HCT116 (cell line): ENCODE data around the gene MTA1. TPM values are rescaled to one million over a fixed set of nuclear protein-coding genes. Genes with fewer than 3 reads are reported as not detected.
A peak's percentile ranks its signal among the peaks of the same experiment; 100 is the strongest.

Experiments used
- ATAC-seq: fragments of 200-7000 bp; cut with Tn5 transposase; 2 replicates; pipeline ENCODE4 v1.9.1; 2020; ENCODE audit warnings: mild to moderate bottlenecking, moderate library complexity
- BruUV-seq: library from RNA; stranded (reverse); fragments of 400-500 nt; replicated peaks from 2 replicates; lab custom pipeline; 2021; lab: Mats Ljungman, UMichigan
- CTCF ChIA-PET: fragments of 300-600 bp; sonication (Branson Sonifier 250); formaldehyde crosslinking; loops from one replicate; lab custom pipeline; 2021; ENCODE audit warnings: antibody characterized with exemption; lab: Charles Lee
- POLR2A ChIA-PET: fragments of 300-600, 350-600 bp; sonication (Branson Sonifier 250); formaldehyde crosslinking; loops from one replicate; lab custom pipeline; 2021; ENCODE audit warnings: antibody characterized with exemption; lab: Charles Lee
- RAD21 ChIA-PET, 2 experiments: fragments of 300-600 bp; sonication (Branson Sonifier 250); formaldehyde crosslinking; loops; one replicate each; lab custom pipeline; 2023; ENCODE audit warnings: low total read pairs in 2 of 2; ENCODE audit not compliant: uncharacterized antibody in 2 of 2, unreplicated experiment in 2 of 2, low non-redundant PET in 1 of 2; lab: Charles Lee
- DNase-seq: peaks from one replicate; pipeline ENCODE4 v3.0.0-alpha.2; 2010; ENCODE audit warnings: low read depth, low spot score
- H2AFZ ChIP-seq: fragments of 200-600 bp; shearing (Covaris generic), sonication (generic); 2 replicates; pipeline ENCODE4 v1.6.1; 2017; ENCODE audit warnings: low read depth, mixed run types, mixed read lengths, antibody characterized with exemption, low read length; ENCODE audit not compliant: poor library complexity, severe bottlenecking
- H3K27ac ChIP-seq: 2 replicates; pipeline ENCODE4 v1.5.1; 2012; ENCODE audit warnings: low read depth, low read length
- H3K27me3 ChIP-seq: fragments of 200-600 bp; sonication (generic); 2 replicates; pipeline ENCODE4 v1.6.1; 2016; ENCODE audit warnings: mixed run types, low read length, mixed read lengths; ENCODE audit not compliant: insufficient read depth
- H3K36me3 ChIP-seq, 2 experiments: fragments of 200-500 bp in 1 of 2; fragments of 200-600 bp in 1 of 2; sonication (Bioruptor generic) in 1 of 2; sonication (generic) in 1 of 2; 2 replicates each; pipeline versions ENCODE4 v1.5.1 to v1.6.1; 2014 to 2016; ENCODE audit warnings: low read length in 2 of 2, inconsistent platforms in 1 of 2, mixed read lengths in 1 of 2, mixed run types in 1 of 2; ENCODE audit not compliant: insufficient read depth in 2 of 2, control insufficient read depth in 1 of 2
- H3K4me1 ChIP-seq, 2 experiments: fragments of 200-600 bp in 1 of 2; sonication (generic) in 1 of 2; 2 replicates each; pipeline versions ENCODE4 v1.5.1 to v1.6.1; 2012 to 2017; ENCODE audit warnings: low read length in 2 of 2, inconsistent platforms in 1 of 2, mild to moderate bottlenecking in 1 of 2, mixed read lengths in 1 of 2, mixed run types in 1 of 2, moderate library complexity in 1 of 2; ENCODE audit not compliant: insufficient read depth in 2 of 2, control insufficient read depth in 1 of 2
- H3K4me2 ChIP-seq: fragments of 200-600 bp; sonication (generic); 2 replicates; pipeline ENCODE4 v1.6.1; 2017; ENCODE audit warnings: mixed run types, low read length, mixed read lengths
- H3K4me3 ChIP-seq, 2 experiments: fragments of 200-600 bp in 1 of 2; sonication (generic) in 1 of 2; replicated peaks in 1 of 2; 2 replicates each; pipeline ENCODE4 v1.5.1; 2011 to 2016; ENCODE audit warnings: low read length in 2 of 2, control low read depth in 1 of 2, low read depth in 1 of 2, mild to moderate bottlenecking in 1 of 2, mixed read lengths in 1 of 2, mixed run types in 1 of 2
- H3K79me2 ChIP-seq: fragments of 200-600 bp; sonication (generic); 2 replicates; pipeline ENCODE4 v1.6.1; 2017; ENCODE audit warnings: mild to moderate bottlenecking, mixed run types, low read length, moderate library complexity, mixed read lengths; ENCODE audit not compliant: insufficient read depth
- H3K9ac ChIP-seq: fragments of 200-600 bp; sonication (generic); 2 replicates; pipeline ENCODE4 v1.6.1; 2016; ENCODE audit warnings: low read length, mixed read lengths
- H3K9me2 ChIP-seq: fragments of 200-600 bp; sonication (generic), shearing (Covaris generic); 2 replicates; pipeline ENCODE4 v1.6.1; 2017; ENCODE audit warnings: mixed run types, mild to moderate bottlenecking, moderate library complexity; ENCODE audit not compliant: insufficient read depth
- H3K9me3 ChIP-seq, 2 experiments: fragments of 200-500 bp in 1 of 2; fragments of 200-600 bp in 1 of 2; sonication (Bioruptor generic) in 1 of 2; sonication (generic) in 1 of 2; 2 replicates each; pipeline ENCODE4 v1.6.1; 2014 to 2017; ENCODE audit warnings: low read length in 2 of 2, mixed read lengths in 2 of 2, inconsistent platforms in 1 of 2, low read depth in 1 of 2, mild to moderate bottlenecking in 1 of 2, mixed run types in 1 of 2, moderate library complexity in 1 of 2; ENCODE audit not compliant: control insufficient read depth in 1 of 2, insufficient read depth in 1 of 2
- H4K20me1 ChIP-seq: fragments of 200-600 bp; sonication (generic), shearing (Covaris generic); 2 replicates; pipeline ENCODE4 v1.6.1; 2017; ENCODE audit warnings: mixed run types, mild to moderate bottlenecking, moderate library complexity; ENCODE audit not compliant: insufficient read depth
- EZH2phosphoT487 ChIP-seq: fragments of 200-600 bp; IDR thresholded peaks from 2 replicates; pipeline ENCODE4 v1.6.1; 2018; ENCODE audit warnings: antibody characterized with exemption, borderline replicate concordance
- JUND ChIP-seq: IDR thresholded peaks from 2 replicates; pipeline ENCODE4 v1.6.1; 2012
- POLR2A ChIP-seq: IDR thresholded peaks from 2 replicates; pipeline ENCODE4 v1.7.0; 2011; ENCODE audit warnings: borderline replicate concordance; ENCODE audit not compliant: insufficient read depth, insufficient read length; ENCODE audit errors: extremely low read depth
- POLR2AphosphoS5 ChIP-seq: IDR thresholded peaks from 2 replicates; pipeline ENCODE4 v1.6.1; 2011; ENCODE audit warnings: mild to moderate bottlenecking, low read depth, low read length, moderate library complexity
- RAD21 ChIP-seq: IDR thresholded peaks from 2 replicates; pipeline ENCODE4 v1.6.1; 2012; ENCODE audit warnings: low read depth, mild to moderate bottlenecking
- ZFX ChIP-seq: fragments of 450-650 bp; IDR thresholded peaks from 2 replicates; pipeline ENCODE4 v1.6.1; 2017
- intact Hi-C: fragments of 100-400 bp; cut with micrococcal nuclease; formaldehyde crosslinking; loops from 2 replicates; pipeline ENCODE4 v1.10.0; 2022
- total RNA-seq: library from RNA; stranded (reverse); gene quantifications from one replicate; pipeline ENCODE4 v1.2.1, GENCODE V29; 2021; ENCODE audit not compliant: unreplicated experiment

Gene MTA1
- total RNA-seq, 1 experiment from 2014 or later, result 229 TPM

GRCh38 chr14:105486974-105487448 is 67.4 kb downstream of the MTA1 start:
- Histone ChIP-seq H3K4me2 (peak overlapping the region; percentile 99), H3K9me3 (no peaks in the 10 kb centered on the region), H3K27me3 (no peaks in the 10 kb centered on the region), H3K36me3 (no peaks in the 10 kb centered on the region), H3K4me3 (peak overlapping the region; percentile 65 to 87), H2AFZ (no peak overlapping the region), H3K9me2 (no peaks in the 10 kb centered on the region), H3K79me2 (peaks cover 10% of the 10 kb centered on the region), H3K27ac (peak overlapping the region; percentile 94), H3K9ac (peak overlapping the region; percentile 97), H3K4me1 (peaks cover 33 to 77% of the 10 kb centered on the region in 2 experiments), H4K20me1 (no peaks in the 10 kb centered on the region; the same call in 1 of the 2 replicates)
- CTCF ChIA-PET, result no interaction called here
- TF ChIP-seq JUND (no peak), ZFX (peak; percentile 59; the same call in 1 of the 2 replicates), POLR2A (peak; percentile 92), POLR2AphosphoS5 (peak; percentile 87), RAD21 (no peak)
- no peak for ATAC-seq
- DNase-seq, result no peak
- intact Hi-C loops, result no loop called here
- no TSS peak for BruUV-seq
- RAD21 ChIA-PET, result no interaction called here
- POLR2A ChIA-PET, result no interaction called here

DNA sequence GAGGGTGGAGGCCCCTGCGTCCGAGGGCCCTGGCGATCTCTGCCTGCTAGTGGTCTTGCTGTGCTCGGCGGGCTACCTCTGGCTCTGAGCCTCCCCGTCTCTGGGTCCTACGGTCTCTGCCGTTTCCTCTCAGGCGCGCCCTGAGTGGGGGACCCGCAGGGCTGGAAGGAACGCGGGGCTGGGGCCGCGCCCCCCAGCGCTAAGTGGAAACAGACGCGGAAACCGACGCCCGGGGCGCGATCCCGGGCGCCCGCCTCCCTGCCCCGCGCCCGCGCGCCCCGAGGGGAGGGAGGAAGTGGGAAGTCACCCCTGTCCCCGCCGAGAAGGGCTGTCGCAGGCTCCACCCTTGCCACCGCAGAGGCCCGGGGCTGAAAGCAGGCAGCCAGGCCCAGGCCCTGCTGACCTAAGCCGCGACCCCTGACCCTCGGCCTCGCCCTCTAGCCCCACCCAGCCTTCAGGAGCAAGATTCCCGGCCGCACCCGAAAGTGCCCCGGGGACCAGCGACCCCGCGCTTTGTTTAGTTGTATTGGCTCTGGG is 67.9 kb downstream of the MTA1 start:
- Histone ChIP-seq H3K4me3 (peak overlapping the region; percentile 65 to 87), H3K27me3 (no peaks in the 10 kb centered on the region), H3K9ac (peak overlapping the region; percentile 97), H3K4me2 (peak overlapping the region; percentile 99), H3K27ac (peak overlapping the region; percentile 94), H3K4me1 (peaks cover 31 to 76% of the 10 kb centered on the region in 2 experiments), H3K79me2 (peaks cover 15% of the 10 kb centered on the region), H2AFZ (no peak overlapping the region), H4K20me1 (no peaks in the 10 kb centered on the region; the same call in 1 of the 2 replicates), H3K9me2 (no peaks in the 10 kb centered on the region), H3K36me3 (0 out of 4 replicates have a peak, but pooled peaks cover 0 to under 1% of the 10 kb centered on the region in 2 experiments), H3K9me3 (no peaks in the 10 kb centered on the region)
- DNase-seq (no peak), ATAC-seq (no peak)
- intact Hi-C loops, result no loop called here
- CTCF ChIA-PET, result no interaction called here
- RAD21 ChIA-PET, result no interaction called here
- TF ChIP-seq RAD21, result no peak
- TF ChIP-seq EZH2phosphoT487, result no peak
- TF ChIP-seq ZFX, result peak; percentile 48; the same call in 1 of the 2 replicates
- BruUV-seq, result no TSS peak
- POLR2A ChIA-PET, result no interaction called here
